ENCODE results near the gene SASH1. TPM values are rescaled to one million over a fixed set of nuclear protein-coding genes. Genes with fewer than 3 reads are reported as not detected.

The SASH1 gene
- total RNA-seq, 3 donors from 2014 or later: 107 to 304 (median 145) TPM

DNA sequence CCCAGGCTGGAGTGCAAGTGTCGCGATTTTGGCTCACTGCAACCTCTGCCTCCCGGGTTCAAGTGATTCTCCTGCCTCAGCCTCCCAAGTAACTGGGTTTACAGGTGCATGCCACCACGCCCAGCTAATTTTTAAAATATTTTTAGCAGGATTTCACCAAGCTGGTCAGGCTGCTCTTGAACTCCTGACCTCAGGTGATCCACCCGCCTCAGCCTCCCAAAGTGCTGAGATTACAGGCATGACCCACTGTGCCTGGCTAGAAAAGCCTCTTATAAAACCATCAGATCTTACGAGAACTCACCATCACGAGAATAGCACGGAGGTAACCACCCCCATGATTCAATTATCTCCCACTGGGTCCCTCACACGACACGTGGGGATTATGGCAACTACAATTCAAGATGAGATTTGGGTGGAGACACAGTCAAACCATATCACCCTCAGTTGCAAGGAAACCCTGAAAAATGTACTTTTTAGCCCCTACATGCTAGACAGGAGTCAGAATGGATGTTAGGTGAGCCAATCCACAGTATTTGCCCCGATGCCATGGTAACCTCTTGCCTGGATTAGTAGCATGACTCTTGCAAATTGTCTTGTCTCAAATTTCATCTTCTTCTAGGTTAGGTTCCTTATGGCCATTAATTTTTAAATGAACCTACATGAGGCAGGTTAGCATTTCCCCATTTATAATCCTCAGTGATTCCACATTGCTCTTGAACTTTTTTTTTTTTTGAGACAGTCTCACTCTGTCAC, 17.1 kb upstream of the SASH1 start:
- Histone ChIP-seq H3K27me3 (no peaks in the 10 kb centered on the region), H3K9me3 (no peaks in the 10 kb centered on the region), H3K4me3 (no peak overlapping the region), H3K4me1 (peaks cover 6 to 7% of the 10 kb centered on the region in 2 donors), H3K27ac (no peak overlapping the region), H3K36me3 (no peaks in the 10 kb centered on the region)
- intact Hi-C loops (cut with DNase I; ENCODE audit: low total_unique reads): no loop called here
- TF ChIP-seq POLR2AphosphoS5 (IDR thresholded peaks at IDR 0.05): no peak
- no peak for DNase-seq (ENCODE audit: low spot score in 2 of 2)

DNA sequence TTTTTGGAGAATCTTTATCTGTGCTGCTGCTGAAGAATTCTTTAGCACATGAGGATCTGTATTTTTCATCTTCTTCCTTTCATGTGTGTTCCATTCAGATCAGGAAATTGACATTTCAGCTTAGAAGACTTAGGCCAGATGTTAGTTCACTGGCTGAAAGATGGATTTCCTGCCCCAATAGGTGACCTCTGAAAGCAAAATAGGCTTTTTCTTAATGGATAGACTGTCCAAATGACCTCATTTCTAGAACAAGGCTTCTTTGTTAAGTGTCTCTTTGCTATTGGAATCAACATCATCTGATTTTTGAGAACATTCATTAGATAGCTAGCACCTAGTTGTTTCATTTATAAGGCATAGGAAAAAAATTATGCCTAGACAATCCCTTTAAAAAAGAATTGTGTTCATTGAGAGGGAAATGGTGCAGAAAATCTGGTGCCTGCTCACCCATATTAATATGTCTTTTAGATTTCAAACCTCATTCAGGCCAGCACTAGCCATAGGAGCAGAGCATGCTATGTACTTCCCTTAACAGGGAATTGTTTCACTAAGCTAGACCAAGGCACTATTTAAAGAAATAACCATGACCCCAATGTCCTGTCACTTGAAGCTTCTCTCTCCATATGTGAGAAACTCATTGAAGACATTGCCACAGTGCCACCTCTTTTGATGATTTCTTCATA, 13.6 kb upstream of the SASH1 start:
- intact Hi-C loops (cut with DNase I; ENCODE audit: low total_unique reads): no loop called here

DNA sequence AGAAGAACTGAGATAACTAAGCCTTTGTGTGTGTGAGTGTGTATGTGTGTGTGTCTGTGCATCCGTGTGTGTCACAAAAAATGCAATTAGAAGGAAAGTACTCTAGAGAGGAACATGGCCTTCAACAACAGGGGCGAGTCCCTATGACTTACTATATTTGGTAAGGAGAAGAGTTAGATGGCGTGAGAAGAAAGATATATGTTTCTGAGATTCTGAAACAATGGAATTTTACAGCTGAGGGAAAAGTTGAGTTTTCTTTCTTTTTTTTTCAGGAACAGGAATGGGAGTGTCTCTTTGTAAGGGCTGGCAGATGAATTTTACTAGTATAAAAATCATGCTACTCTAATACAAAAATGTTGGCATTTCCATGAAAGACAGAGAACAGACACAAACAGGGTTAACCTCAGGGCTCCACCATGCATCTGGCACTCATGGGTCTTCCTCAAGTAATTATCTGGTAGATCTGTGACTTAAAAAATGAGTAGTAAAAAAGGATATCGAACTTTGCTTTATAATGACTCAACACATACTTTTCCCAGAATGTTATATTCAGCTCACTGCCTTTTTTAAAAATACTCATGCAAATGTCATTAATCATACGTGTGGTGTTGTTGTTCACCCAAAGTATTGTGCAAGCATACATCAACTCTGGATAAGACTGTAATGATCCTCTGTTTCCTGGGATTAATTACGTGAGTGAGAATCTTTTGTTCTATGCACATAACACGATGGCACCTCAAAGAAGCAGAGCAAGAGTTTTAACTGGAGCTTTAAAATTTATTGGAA, 12.8 kb upstream of the SASH1 start:
- TF ChIP-seq POLR2AphosphoS5 (IDR thresholded peaks at IDR 0.05): no peak
- TF ChIP-seq POLR2A (IDR thresholded peaks at IDR 0.05): no peak
- TF ChIP-seq, protein P1, sequence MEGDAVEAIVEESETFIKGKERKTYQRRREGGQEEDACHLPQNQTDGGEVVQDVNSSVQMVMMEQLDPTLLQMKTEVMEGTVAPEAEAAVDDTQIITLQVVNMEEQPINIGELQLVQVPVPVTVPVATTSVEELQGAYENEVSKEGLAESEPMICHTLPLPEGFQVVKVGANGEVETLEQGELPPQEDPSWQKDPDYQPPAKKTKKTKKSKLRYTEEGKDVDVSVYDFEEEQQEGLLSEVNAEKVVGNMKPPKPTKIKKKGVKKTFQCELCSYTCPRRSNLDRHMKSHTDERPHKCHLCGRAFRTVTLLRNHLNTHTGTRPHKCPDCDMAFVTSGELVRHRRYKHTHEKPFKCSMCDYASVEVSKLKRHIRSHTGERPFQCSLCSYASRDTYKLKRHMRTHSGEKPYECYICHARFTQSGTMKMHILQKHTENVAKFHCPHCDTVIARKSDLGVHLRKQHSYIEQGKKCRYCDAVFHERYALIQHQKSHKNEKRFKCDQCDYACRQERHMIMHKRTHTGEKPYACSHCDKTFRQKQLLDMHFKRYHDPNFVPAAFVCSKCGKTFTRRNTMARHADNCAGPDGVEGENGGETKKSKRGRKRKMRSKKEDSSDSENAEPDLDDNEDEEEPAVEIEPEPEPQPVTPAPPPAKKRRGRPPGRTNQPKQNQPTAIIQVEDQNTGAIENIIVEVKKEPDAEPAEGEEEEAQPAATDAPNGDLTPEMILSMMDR (IDR thresholded peaks at IDR 0.05): no peak
- Histone ChIP-seq H3K4me3 (no peak overlapping the region), H3K36me3 (no peaks in the 10 kb centered on the region), H3K4me1 (peaks cover 6 to 7% of the 10 kb centered on the region in 2 donors), H3K27ac (peak overlapping the region; percentile 75 to 83), H3K27me3 (no peaks in the 10 kb centered on the region), H3K9me3 (no peaks in the 10 kb centered on the region)
- intact Hi-C loops (cut with DNase I; ENCODE audit: low total_unique reads): no loop called here
- no peak for DNase-seq (ENCODE audit: low spot score in 2 of 2)

More for the DNA sequence above, 13.6 kb upstream of the SASH1 start:
- Histone ChIP-seq H3K27ac (peak overlapping the region; percentile 75 to 83), H3K27me3 (no peaks in the 10 kb centered on the region), H3K9me3 (no peaks in the 10 kb centered on the region), H3K4me3 (no peak overlapping the region), H3K4me1 (peaks cover 6 to 7% of the 10 kb centered on the region in 2 donors), H3K36me3 (no peaks in the 10 kb centered on the region)
- DNase-seq (ENCODE audit: low spot score in 2 of 2): no peak
- TF ChIP-seq POLR2AphosphoS5 (IDR thresholded peaks at IDR 0.05): no peak
- TF ChIP-seq POLR2A (IDR thresholded peaks at IDR 0.05): no peak
- TF ChIP-seq, protein P1 (IDR thresholded peaks at IDR 0.05): no peak

DNA sequence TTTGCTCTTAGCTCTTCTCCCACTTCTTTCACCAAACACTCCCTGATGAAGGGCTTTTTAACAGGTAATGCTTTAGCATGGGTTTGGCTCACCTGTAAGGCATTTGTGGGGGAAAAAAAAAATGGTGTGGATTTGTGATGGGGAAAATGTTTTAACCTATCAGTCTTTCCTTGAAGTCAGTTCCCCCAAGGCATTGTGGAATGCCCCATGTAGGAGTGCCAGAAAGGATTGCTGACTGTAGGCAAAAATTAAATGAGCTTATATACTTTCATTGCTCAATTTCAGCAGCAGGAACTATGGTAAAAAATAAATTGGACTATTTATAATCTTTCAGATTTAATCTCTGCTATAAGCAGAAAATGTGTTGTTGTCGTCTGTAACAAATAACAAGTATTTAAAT, 10.6 kb upstream of the SASH1 start:
- no peaks in the 10 kb centered on the region for H3K27me3 ChIP-seq
- intact Hi-C loops (cut with DNase I; ENCODE audit: low total_unique reads): no loop called here
- TF ChIP-seq POLR2AphosphoS5 (IDR thresholded peaks at IDR 0.05) (no peak), POLR2A (IDR thresholded peaks at IDR 0.05) (no peak)
- TF ChIP-seq, protein P1 (IDR thresholded peaks at IDR 0.05): no peak
- DNase-seq (ENCODE audit: low spot score in 2 of 2): no peak
- H3K4me3 ChIP-seq: no peak overlapping the region
- H3K36me3 ChIP-seq: no peaks in the 10 kb centered on the region
- no peaks in the 10 kb centered on the region for H3K9me3 ChIP-seq
- peaks cover 6 to 7% of the 10 kb centered on the region in 2 donors for H3K4me1 ChIP-seq
- peak overlapping the region in 1 of 2 donors; percentile 33 for H3K27ac ChIP-seq

DNA sequence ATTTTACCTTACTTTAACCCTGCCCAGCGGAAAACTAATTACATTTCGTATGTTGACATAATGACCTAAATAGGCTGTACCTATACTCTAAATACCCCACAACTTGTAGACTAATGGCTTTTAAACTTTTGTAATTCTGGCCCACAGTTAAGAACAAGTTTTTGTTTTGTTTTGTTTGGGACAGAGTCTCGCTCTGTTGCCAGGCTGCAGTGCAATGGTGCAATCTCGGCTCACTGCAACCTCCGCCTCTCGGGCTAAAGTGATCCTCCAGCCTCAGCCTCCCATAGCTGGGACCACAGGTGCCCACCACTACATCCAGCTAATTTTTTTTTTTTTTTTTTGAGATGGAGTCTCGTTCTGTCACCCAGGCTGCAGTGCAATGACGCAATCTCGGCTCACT, 5.7 kb upstream of the SASH1 start:
- no peaks in the 10 kb centered on the region for H3K4me1 ChIP-seq
- no peaks in the 10 kb centered on the region for H3K36me3 ChIP-seq
- intact Hi-C loops (cut with DNase I; ENCODE audit: low total_unique reads): no loop called here
- DNase-seq (ENCODE audit: low spot score in 2 of 2): no peak
- no peaks in the 10 kb centered on the region for H3K27me3 ChIP-seq
- H3K27ac ChIP-seq: no peak overlapping the region
- H3K4me3 ChIP-seq: no peak overlapping the region
- TF ChIP-seq POLR2AphosphoS5 (IDR thresholded peaks at IDR 0.05) (no peak), POLR2A (IDR thresholded peaks at IDR 0.05) (no peak)
- TF ChIP-seq, protein P1 (IDR thresholded peaks at IDR 0.05): no peak
- no peaks in the 10 kb centered on the region for H3K9me3 ChIP-seq
